GM18519 (cell line): Measurements from ENCODE around the gene ACSS1.

ENCODE experiments used
- ATAC-seq: cut with Tn5 transposase; IDR thresholded peaks from one replicate; pipeline ENCODE4 v1.9.1; 2021; ENCODE audit warnings: mild to moderate bottlenecking, moderate library complexity; ENCODE audit not compliant: unreplicated experiment, low FRiP score

Gene ACSS1

GRCh38 chr20:24961384-24962181 is 96.4 kb downstream of the ACSS1 start:
- no peak for ATAC-seq

- ATAC-seq: no peak
Measured at GRCh38 chr20:24960861-24961260, 97.1 kb downstream of the ACSS1 start.

- ATAC-seq: no peak
Measured at GRCh38 chr20:24960302-24960801, 97.6 kb downstream of the ACSS1 start.

- no peak for ATAC-seq
Measured at GRCh38 chr20:24959591-24960301, 98.2 kb downstream of the ACSS1 start.

GRCh38 chr20:24958506-24959385 is 99.2 kb downstream of the ACSS1 start:
- no peak for ATAC-seq

GRCh38 chr20:24957326-24958016 is 100.5 kb downstream of the ACSS1 start:
- ATAC-seq: no peak
